ENCODE measurements around the gene ARID1B. TPM values are rescaled to one million over a fixed set of nuclear protein-coding genes. Genes with fewer than 3 reads are reported as not detected.

Gene ARID1B
- total and polyA plus RNA-seq, 4 donors = 7.0 to 49.0 (median 24.2) TPM

- TF ChIP-seq RAD21 (IDR thresholded peaks at IDR 0.05) = no peak
- no peak for TF ChIP-seq ZBTB33 (IDR thresholded peaks at IDR 0.05)
- no peak for TF ChIP-seq MAX (IDR thresholded peaks at IDR 0.05)
- H3K4me3 ChIP-seq (ENCODE audit: low read depth in 1 of 3, low read length in 3 of 3) = no peak overlapping the region
- WGBS = 97% methylated on average over 6 of the region's 6 CpGs
- no peaks in the 10 kb centered on the region for H3K9me3 ChIP-seq (ENCODE audit: control insufficient read depth in 4 of 4, low read length in 3 of 4)
- no peaks in the 10 kb centered on the region for H3K36me3 ChIP-seq (ENCODE audit: control insufficient read depth in 4 of 4, insufficient read depth in 3 of 4, low read depth in 1 of 4, low read length in 3 of 4)
- no peak for DNase-seq (ENCODE audit: low spot score)
- H3K9ac ChIP-seq (ENCODE audit: low read depth in 1 of 2, low read length in 2 of 2) = no peak overlapping the region
- H3K27ac ChIP-seq (ENCODE audit: low read depth in 1 of 2, low read length in 2 of 2) = no peak overlapping the region
- H3K4me1 ChIP-seq (ENCODE audit: control insufficient read depth in 4 of 4, insufficient read depth in 4 of 4, low read length in 3 of 4) = peaks cover 0 to 24% (median 18%) of the 10 kb centered on the region in 4 donors
- no peaks in the 10 kb centered on the region for H3K27me3 ChIP-seq (ENCODE audit: control insufficient read depth in 4 of 4, insufficient read depth in 4 of 4, low read length in 3 of 4)
Measured at GRCh38 chr6:157095084-157095483, 317.9 kb downstream of the ARID1B start.

- Histone ChIP-seq H3K9ac (ENCODE audit: low read depth in 1 of 2, low read length in 2 of 2) (no peak overlapping the region), H3K4me1 (ENCODE audit: control insufficient read depth in 4 of 4, insufficient read depth in 4 of 4, low read length in 3 of 4) (peaks cover 0 to 24% (median 18%) of the 10 kb centered on the region in 4 donors), H3K27me3 (ENCODE audit: control insufficient read depth in 4 of 4, insufficient read depth in 4 of 4, low read length in 3 of 4) (no peaks in the 10 kb centered on the region), H3K36me3 (ENCODE audit: control insufficient read depth in 4 of 4, insufficient read depth in 3 of 4, low read depth in 1 of 4, low read length in 3 of 4) (no peaks in the 10 kb centered on the region), H3K9me3 (ENCODE audit: control insufficient read depth in 4 of 4, low read length in 3 of 4) (no peaks in the 10 kb centered on the region), H3K27ac (ENCODE audit: low read depth in 1 of 2, low read length in 2 of 2) (no peak overlapping the region), H3K4me3 (ENCODE audit: low read depth in 1 of 3, low read length in 3 of 3) (no peak overlapping the region)
- no peak for TF ChIP-seq RXRA (IDR thresholded peaks at IDR 0.05)
- no peak for DNase-seq (ENCODE audit: low spot score)
- WGBS = 97% methylated on average over 5 of the region's 5 CpGs
Measured at GRCh38 chr6:157095569-157095968, 318.4 kb downstream of the ARID1B start.

GRCh38 chr6:157096105-157096504 is 318.9 kb downstream of the ARID1B start:
- Histone ChIP-seq H3K4me3 (ENCODE audit: low read depth in 1 of 3, low read length in 3 of 3) (no peak overlapping the region), H3K9ac (ENCODE audit: low read depth in 1 of 2, low read length in 2 of 2) (no peak overlapping the region), H3K27me3 (ENCODE audit: control insufficient read depth in 4 of 4, insufficient read depth in 4 of 4, low read length in 3 of 4) (no peaks in the 10 kb centered on the region), H3K4me1 (ENCODE audit: control insufficient read depth in 4 of 4, insufficient read depth in 4 of 4, low read length in 3 of 4) (peaks cover 0 to 24% (median 18%) of the 10 kb centered on the region in 4 donors), H3K9me3 (ENCODE audit: control insufficient read depth in 4 of 4, low read length in 3 of 4) (no peaks in the 10 kb centered on the region), H3K36me3 (ENCODE audit: control insufficient read depth in 4 of 4, insufficient read depth in 3 of 4, low read depth in 1 of 4, low read length in 3 of 4) (no peaks in the 10 kb centered on the region), H3K27ac (ENCODE audit: low read depth in 1 of 2, low read length in 2 of 2) (peak overlapping the region; percentile 42 to 58)
- TF ChIP-seq SP1 (IDR thresholded peaks at IDR 0.05) = no peak
- TF ChIP-seq RAD21 (IDR thresholded peaks at IDR 0.05) = no peak
- no peak for TF ChIP-seq RXRA (IDR thresholded peaks at IDR 0.05)
- TF ChIP-seq FOXA2 (IDR thresholded peaks at IDR 0.05) = no peak
- no peak for TF ChIP-seq CTCF (IDR thresholded peaks at IDR 0.05; ENCODE audit: low read depth, low read length, missing input control)
- peak; percentile 30 for TF ChIP-seq YY1 (IDR thresholded peaks at IDR 0.05)
- DNase-seq (ENCODE audit: low spot score) = no peak
- 42% methylated on average over 6 of the region's 6 CpGs for WGBS

- no peak overlapping the region for H3K9ac ChIP-seq (ENCODE audit: low read depth in 1 of 2, low read length in 2 of 2)
- peak overlapping the region in 1 of 3 donors; percentile 2 for H3K4me3 ChIP-seq (ENCODE audit: low read depth in 1 of 3, low read length in 3 of 3)
- H3K4me1 ChIP-seq (ENCODE audit: control insufficient read depth in 4 of 4, insufficient read depth in 4 of 4, low read length in 3 of 4) = peaks cover 0 to 24% (median 18%) of the 10 kb centered on the region in 4 donors
- H3K36me3 ChIP-seq (ENCODE audit: control insufficient read depth in 4 of 4, insufficient read depth in 3 of 4, low read depth in 1 of 4, low read length in 3 of 4) = no peaks in the 10 kb centered on the region
- WGBS = 31% methylated on average over 7 of the region's 7 CpGs
- no peaks in the 10 kb centered on the region for H3K9me3 ChIP-seq (ENCODE audit: control insufficient read depth in 4 of 4, low read length in 3 of 4)
- no peak for DNase-seq (ENCODE audit: low spot score)
- H3K27ac ChIP-seq (ENCODE audit: low read depth in 1 of 2, low read length in 2 of 2) = peak overlapping the region; percentile 42 to 58
- H3K27me3 ChIP-seq (ENCODE audit: control insufficient read depth in 4 of 4, insufficient read depth in 4 of 4, low read length in 3 of 4) = no peaks in the 10 kb centered on the region
- no peak for TF ChIP-seq HNF4G (IDR thresholded peaks at IDR 0.05)
- TF ChIP-seq MAX (IDR thresholded peaks at IDR 0.05) = peak; percentile 35
- no peak for TF ChIP-seq CTCF (IDR thresholded peaks at IDR 0.05; ENCODE audit: low read depth, low read length, missing input control)
- peak; percentile 8 to 20 for TF ChIP-seq HNF4A (conservative IDR thresholded peaks at IDR 0.05)
- TF ChIP-seq ZBTB33 (IDR thresholded peaks at IDR 0.05) = no peak
- TF ChIP-seq SP1 (IDR thresholded peaks at IDR 0.05) = peak; percentile 24
- TF ChIP-seq RAD21 (IDR thresholded peaks at IDR 0.05) = no peak
- TF ChIP-seq TAF1 (conservative IDR thresholded peaks at IDR 0.05) = no peak
- no peak for TF ChIP-seq NR2F2 (IDR thresholded peaks at IDR 0.05)
- TF ChIP-seq FOXA1 (IDR thresholded peaks at IDR 0.05) = no peak
- peak; percentile 5 to 22 for TF ChIP-seq RXRA (IDR thresholded peaks at IDR 0.05)
- TF ChIP-seq ATF3 (IDR thresholded peaks at IDR 0.05) = no peak
- no peak for TF ChIP-seq FOXA2 (IDR thresholded peaks at IDR 0.05)
Measured at GRCh38 chr6:157096522-157096921, 319.3 kb downstream of the ARID1B start.

Data from liver (tissue), 9 donors.